Measurements from ENCODE around the gene GPS1. TPM values are rescaled to one million over a fixed set of nuclear protein-coding genes. Genes with fewer than 3 reads are reported as not detected.

The GPS1 gene
- total RNA-seq, 1 donor from 2014 or later, result 64.7 TPM

DNA sequence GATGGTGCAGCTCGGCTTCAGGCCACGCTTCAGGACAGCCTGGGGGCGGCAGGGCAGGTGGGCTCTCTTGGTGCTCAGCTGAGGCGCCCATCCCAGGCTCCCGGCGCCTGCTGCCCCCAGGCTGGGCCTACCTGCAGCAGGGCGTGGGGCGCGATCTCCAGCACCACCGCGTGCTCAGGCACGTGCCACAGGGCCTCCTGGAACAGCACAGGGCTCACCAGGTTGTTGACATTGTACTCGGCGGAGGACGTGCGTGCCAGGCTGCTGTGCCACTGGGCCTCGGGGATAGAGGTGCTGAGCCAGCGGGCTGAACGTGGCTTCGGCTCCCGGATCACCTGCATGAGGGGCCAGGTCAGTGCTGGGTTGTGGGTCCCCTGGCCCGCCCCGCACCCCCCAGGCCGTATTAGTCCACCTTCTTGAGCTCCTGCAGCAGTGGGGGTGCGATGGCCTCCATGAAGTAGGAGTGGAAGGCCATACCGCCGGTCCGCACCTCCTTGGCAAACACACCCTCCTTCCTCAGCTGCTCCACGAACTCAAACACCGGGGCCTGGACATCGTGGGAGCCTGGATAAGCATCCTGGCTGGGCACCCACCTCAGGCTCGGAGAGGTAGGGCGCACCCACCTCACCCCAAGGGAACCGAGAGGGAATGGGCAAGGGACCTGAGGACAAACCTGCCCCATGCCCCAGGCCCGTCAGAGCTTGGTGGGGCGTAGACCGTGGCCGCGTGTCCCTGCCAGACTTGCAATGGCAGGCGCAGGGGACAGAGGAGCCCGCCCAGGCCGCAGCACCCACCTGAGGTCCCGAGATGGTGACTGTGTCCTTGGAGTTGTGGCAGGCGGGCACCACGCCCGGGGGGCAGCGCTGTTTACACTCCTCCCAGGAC, 37.4 kb downstream of the GPS1 start:
- Histone ChIP-seq H3K36me3 (ENCODE audit: control insufficient read depth in 3 of 3, insufficient read depth in 3 of 3, low read length in 3 of 3) (peaks cover 62 to 64% (median 63%) of the 10 kb centered on the region in 3 donors), H3K4me1 (ENCODE audit: control insufficient read depth in 3 of 3, insufficient read depth in 3 of 3, low read length in 3 of 3) (no peaks in the 10 kb centered on the region), H3K9me3 (ENCODE audit: control insufficient read depth in 3 of 3, low read length in 3 of 3) (no peaks in the 10 kb centered on the region), H3K4me3 (ENCODE audit: low read length in 3 of 3) (no peak overlapping the region), H3K9ac (ENCODE audit: low read depth in 1 of 3, low read length in 3 of 3) (no peak overlapping the region), H3K27me3 (ENCODE audit: control insufficient read depth in 3 of 3, insufficient read depth in 3 of 3, low read length in 3 of 3) (no peaks in the 10 kb centered on the region), H3K27ac (ENCODE audit: low read depth, low read length) (no peak overlapping the region)

DNA sequence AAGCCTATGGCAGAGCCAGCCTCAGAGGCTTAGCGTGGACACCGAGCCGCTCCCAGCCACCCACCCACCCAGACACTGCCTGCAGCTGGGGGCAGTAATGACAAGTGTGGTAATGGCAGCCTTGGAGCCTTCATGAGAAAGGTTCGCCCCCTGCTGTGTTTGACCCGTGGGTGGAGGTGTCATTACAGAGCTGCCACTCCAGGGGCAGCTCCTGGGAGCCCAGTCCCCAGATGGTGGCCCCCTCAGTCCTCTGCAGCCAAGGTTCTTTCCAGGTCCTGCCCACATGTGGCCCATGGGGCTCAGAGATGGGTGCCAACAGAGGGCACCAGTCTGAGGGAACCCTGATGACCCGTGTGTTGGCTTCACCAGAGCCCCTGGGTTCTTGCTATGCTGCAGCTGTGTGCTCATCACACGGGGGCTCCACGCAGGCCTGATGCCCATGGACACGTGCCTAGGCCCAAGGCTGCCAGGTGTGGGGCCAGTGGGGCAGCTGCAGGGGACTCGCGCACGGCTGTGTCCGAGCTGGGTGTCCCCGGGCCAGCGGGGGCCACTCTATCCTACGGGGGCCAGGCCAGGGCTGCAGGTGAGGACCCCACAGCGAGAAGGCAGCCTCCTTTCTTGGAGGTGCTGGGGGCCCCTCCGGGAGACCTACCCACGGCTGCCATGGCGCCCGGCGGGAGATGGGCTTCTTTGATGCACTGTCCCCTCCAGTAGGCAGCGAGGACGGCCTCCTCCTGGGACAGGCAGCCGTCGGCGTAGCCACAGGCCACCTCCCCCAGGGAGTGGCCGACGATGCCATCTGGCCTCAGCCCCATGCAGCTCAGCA, 38.2 kb downstream of the GPS1 start:
- no peak overlapping the region for H3K4me3 ChIP-seq (ENCODE audit: low read length in 3 of 3)
- H3K27ac ChIP-seq (ENCODE audit: low read depth, low read length), result no peak overlapping the region
- no peaks in the 10 kb centered on the region for H3K4me1 ChIP-seq (ENCODE audit: control insufficient read depth in 3 of 3, insufficient read depth in 3 of 3, low read length in 3 of 3)
- H3K27me3 ChIP-seq (ENCODE audit: control insufficient read depth in 3 of 3, insufficient read depth in 3 of 3, low read length in 3 of 3), result no peaks in the 10 kb centered on the region
- H3K36me3 ChIP-seq (ENCODE audit: control insufficient read depth in 3 of 3, insufficient read depth in 3 of 3, low read length in 3 of 3), result peaks cover 57 to 63% (median 60%) of the 10 kb centered on the region in 3 donors
- H3K9ac ChIP-seq (ENCODE audit: low read depth in 1 of 3, low read length in 3 of 3), result no peak overlapping the region
- H3K9me3 ChIP-seq (ENCODE audit: control insufficient read depth in 3 of 3, low read length in 3 of 3), result no peaks in the 10 kb centered on the region

DNA sequence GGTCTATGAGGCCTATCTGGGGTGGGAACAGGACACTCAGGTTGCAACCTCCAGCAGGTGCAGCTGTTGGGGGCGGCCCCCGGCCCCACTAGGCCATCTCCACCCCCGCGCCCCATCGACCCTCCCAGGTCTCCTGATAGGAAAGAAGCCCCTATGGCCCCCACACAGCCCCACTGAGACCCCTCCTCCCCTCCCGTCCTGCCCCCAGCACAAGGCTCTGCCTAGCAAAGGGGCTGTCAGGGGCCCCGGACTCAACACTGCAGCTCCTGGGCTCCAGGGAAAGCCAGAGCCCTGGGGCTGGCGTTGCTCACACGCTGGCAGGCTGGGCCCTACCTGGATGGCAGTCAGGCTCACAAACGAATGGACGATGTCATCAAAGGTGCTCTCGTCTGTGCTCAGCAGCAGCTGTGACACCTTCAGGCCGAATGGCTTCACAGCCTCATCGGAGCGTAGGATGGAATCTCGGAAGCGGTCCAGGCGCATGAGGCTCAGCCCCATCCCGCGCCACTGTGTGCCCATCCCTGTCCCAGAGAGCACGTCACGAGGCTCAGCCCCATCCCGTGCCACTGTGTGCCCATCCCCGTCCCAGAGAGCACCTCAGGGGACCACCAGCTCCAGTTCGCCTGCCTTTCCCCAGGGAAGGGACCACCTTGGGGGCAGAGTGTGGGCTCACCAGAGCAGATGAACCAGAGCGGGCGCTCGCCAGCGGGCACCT, 39.0 kb downstream of the GPS1 start:
- Histone ChIP-seq H3K4me3 (ENCODE audit: low read length in 3 of 3) (no peak overlapping the region), H3K36me3 (ENCODE audit: control insufficient read depth in 3 of 3, insufficient read depth in 3 of 3, low read length in 3 of 3) (peaks cover 56 to 66% (median 64%) of the 10 kb centered on the region in 3 donors), H3K9me3 (ENCODE audit: control insufficient read depth in 3 of 3, low read length in 3 of 3) (no peaks in the 10 kb centered on the region), H3K27ac (ENCODE audit: low read depth, low read length) (no peak overlapping the region), H3K27me3 (ENCODE audit: control insufficient read depth in 3 of 3, insufficient read depth in 3 of 3, low read length in 3 of 3) (no peaks in the 10 kb centered on the region), H3K9ac (ENCODE audit: low read depth in 1 of 3, low read length in 3 of 3) (no peak overlapping the region), H3K4me1 (ENCODE audit: control insufficient read depth in 3 of 3, insufficient read depth in 3 of 3, low read length in 3 of 3) (no peaks in the 10 kb centered on the region)

DNA sequence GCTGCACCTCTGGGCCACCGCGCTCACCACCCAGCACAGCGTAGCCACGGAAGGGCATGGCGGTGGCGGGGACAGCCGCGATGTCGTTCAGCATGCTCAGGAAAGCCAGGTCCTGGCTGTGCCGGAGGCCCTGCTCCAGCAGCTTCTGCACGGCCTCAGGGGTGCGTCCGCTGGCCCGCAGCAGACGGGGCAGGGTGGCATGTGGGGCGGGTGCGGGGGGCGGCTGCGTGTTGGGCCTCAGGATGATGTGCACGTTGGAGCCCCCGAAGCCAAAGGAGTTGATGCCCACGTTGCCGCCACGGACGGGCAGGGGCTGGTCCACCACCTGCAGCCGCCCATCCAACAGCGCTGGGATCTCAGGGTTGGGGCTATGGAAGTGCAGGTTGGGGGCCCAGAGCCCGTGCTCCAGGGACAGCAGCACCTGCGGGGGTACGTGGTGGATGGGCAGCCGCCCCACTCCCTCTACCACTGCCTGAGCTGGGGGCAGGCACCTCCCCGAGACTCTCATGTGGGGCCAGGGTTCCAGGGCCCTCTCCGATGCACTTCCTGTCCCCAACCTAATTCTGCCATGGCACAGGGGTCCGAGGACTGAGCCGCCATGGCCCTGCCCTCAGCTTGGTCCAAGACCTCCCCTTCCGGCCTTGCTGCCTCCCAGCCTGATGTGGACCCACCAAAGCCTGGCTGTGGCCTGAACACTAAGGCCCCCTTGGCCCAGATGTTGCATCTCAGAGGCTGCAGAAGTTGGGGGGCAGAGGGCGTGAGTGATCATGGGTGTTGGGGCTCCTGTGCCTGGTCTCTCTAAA, 39.8 kb downstream of the GPS1 start:
- Histone ChIP-seq H3K9ac (ENCODE audit: low read depth in 1 of 3, low read length in 3 of 3) (no peak overlapping the region), H3K27ac (ENCODE audit: low read depth, low read length) (no peak overlapping the region), H3K9me3 (ENCODE audit: control insufficient read depth in 3 of 3, low read length in 3 of 3) (no peaks in the 10 kb centered on the region), H3K4me1 (ENCODE audit: control insufficient read depth in 3 of 3, insufficient read depth in 3 of 3, low read length in 3 of 3) (peaks cover under 1 to 5% (median 3%) of the 10 kb centered on the region in 3 donors), H3K27me3 (ENCODE audit: control insufficient read depth in 3 of 3, insufficient read depth in 3 of 3, low read length in 3 of 3) (no peaks in the 10 kb centered on the region), H3K36me3 (ENCODE audit: control insufficient read depth in 3 of 3, insufficient read depth in 3 of 3, low read length in 3 of 3) (peaks cover 48 to 59% (median 57%) of the 10 kb centered on the region in 3 donors), H3K4me3 (ENCODE audit: low read length in 3 of 3) (no peak overlapping the region)

DNA sequence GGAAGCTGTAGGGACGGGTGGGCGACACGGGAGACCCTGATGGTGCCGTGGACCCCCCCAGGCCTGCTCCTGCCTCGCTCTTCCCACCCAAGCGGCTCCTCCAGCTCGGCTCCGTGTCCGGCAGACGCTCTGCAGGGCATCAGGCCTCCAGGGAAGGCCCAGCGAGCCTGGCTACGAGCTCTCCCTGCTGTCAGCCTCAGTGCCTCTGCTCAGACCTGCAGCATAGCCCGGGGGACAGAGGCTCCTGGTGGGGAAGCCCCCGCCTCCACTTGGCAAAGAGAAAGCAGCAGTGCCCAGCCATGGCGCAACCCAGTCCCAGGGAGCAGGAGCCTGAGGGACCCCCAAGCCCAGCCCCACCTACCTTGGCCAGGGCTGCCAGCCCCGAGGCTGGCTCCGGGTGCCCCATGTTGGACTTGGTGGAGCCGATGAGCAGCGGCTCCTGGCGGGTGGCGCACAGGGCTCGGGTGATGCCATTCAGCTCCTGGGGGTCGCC, 40.4 kb downstream of the GPS1 start:
- Histone ChIP-seq H3K4me3 (ENCODE audit: low read length in 3 of 3) (no peak overlapping the region), H3K4me1 (ENCODE audit: control insufficient read depth in 3 of 3, insufficient read depth in 3 of 3, low read length in 3 of 3) (peaks cover 7 to 12% (median 10%) of the 10 kb centered on the region in 3 donors), H3K9me3 (ENCODE audit: control insufficient read depth in 3 of 3, low read length in 3 of 3) (no peaks in the 10 kb centered on the region), H3K9ac (ENCODE audit: low read depth in 1 of 3, low read length in 3 of 3) (no peak overlapping the region), H3K36me3 (ENCODE audit: control insufficient read depth in 3 of 3, insufficient read depth in 3 of 3, low read length in 3 of 3) (peaks cover 43 to 56% (median 54%) of the 10 kb centered on the region in 3 donors), H3K27me3 (ENCODE audit: control insufficient read depth in 3 of 3, insufficient read depth in 3 of 3, low read length in 3 of 3) (no peaks in the 10 kb centered on the region), H3K27ac (ENCODE audit: low read depth, low read length) (no peak overlapping the region)

DNA sequence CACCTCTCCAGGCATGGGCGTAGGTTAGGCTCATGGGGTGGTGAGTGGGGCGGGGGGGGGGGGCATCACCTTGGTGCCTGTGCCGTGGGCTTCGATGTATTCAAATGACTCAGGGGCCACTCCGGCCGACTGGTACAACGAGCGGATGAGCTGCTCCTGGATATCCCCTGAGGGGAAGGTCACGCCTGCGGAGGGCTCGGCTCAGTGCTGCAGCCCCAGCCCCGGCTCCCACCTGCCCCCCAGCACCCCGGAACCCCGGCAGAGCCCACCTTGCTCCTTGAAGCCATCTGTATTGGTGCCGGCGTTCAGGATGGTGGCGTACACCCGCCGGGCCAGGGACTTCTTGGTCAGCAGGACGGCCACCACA, 40.9 kb downstream of the GPS1 start:
- no peaks in the 10 kb centered on the region for H3K9me3 ChIP-seq (ENCODE audit: control insufficient read depth in 3 of 3, low read length in 3 of 3)
- H3K4me3 ChIP-seq (ENCODE audit: low read length in 3 of 3), result no peak overlapping the region
- H3K36me3 ChIP-seq (ENCODE audit: control insufficient read depth in 3 of 3, insufficient read depth in 3 of 3, low read length in 3 of 3), result peaks cover 40 to 51% (median 50%) of the 10 kb centered on the region in 3 donors
- no peak overlapping the region for H3K27ac ChIP-seq (ENCODE audit: low read depth, low read length)
- no peaks in the 10 kb centered on the region for H3K27me3 ChIP-seq (ENCODE audit: control insufficient read depth in 3 of 3, insufficient read depth in 3 of 3, low read length in 3 of 3)
- H3K9ac ChIP-seq (ENCODE audit: low read depth in 1 of 3, low read length in 3 of 3), result no peak overlapping the region
- peaks cover 8 to 14% (median 13%) of the 10 kb centered on the region in 3 donors for H3K4me1 ChIP-seq (ENCODE audit: control insufficient read depth in 3 of 3, insufficient read depth in 3 of 3, low read length in 3 of 3)

DNA sequence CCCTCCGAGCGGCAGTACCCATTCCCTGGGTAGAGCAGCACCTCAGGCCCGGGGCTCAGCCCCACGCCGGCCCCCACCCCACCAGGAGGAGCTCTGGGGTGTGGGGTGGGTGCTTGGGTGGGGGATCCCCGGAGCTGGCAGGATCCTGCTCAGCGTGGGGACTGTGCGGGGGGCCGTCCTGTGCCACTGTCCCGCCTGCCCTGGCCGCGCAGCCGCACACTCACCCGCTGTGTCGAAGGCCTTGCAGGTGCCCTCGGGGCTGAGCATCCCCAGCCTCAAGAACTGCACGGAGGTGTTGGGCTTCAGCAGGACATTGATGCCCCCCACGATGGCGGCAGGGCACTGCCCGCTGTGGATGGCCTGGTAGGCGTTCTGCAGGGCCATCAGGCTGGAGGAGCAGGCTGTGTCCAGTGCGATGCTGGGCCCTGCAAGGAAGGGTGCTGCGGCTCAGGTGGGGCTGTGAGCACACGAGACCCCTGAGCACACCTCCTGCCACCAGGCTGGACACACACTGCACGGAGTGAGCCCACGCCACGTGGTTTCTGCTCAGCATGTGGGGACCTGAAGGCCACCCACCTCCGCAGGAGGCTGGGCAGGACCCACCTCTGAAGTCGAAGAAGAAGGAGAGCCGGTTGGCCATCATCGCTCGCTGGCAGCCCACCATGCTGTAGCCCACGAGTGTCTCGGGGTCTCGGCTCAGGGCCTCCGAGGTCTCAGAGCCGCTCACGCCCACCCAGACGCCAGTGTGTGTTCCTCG, 41.5 kb downstream of the GPS1 start:
- peaks cover 35 to 47% (median 47%) of the 10 kb centered on the region in 3 donors for H3K36me3 ChIP-seq (ENCODE audit: control insufficient read depth in 3 of 3, insufficient read depth in 3 of 3, low read length in 3 of 3)
- peaks cover 8 to 14% (median 13%) of the 10 kb centered on the region in 3 donors for H3K4me1 ChIP-seq (ENCODE audit: control insufficient read depth in 3 of 3, insufficient read depth in 3 of 3, low read length in 3 of 3)
- H3K9ac ChIP-seq (ENCODE audit: low read depth in 1 of 3, low read length in 3 of 3), result no peak overlapping the region

DNA sequence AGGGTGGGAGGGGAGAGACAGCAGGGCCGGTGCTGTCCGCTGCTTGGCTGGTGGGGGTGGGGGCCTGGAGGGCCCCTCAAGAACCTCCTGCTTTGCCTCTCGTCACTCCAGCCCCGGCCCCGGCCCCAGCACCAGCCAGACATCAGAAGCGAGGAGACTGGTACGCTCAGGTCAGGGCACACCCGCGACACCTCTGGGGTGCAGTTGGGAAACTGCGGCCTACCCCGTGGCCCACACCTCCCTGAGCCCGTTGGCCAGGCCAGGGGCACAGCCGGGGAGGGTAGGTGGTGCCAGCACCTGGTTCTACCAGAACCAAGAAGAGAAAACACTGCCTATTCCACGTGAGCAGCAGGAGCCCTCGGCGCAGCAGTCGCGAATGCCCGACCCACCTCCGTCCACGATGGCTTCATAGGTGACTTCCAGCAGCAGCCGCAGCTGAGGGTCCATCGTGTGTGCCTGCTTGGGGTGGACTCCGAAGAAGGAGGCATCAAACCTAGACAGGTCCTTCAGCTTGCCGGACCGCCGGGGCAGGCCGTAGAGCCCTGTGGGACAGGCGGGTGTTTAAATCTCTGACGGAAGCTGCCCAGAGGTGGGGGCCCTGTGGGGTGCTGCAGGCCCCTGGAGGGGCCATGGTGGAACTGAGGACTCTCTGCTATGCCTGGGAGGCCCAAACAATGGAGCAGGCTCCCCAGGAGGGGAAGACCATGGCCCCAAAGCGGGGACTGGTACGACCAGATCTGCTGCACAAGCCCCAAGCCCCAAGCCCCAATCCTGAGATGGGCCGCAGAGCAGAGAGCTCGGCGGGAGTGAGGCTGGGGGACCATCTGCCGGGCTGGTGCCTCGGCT, 43.5 kb downstream of the GPS1 start:
- Histone ChIP-seq H3K27me3 (ENCODE audit: control insufficient read depth in 3 of 3, insufficient read depth in 3 of 3, low read length in 3 of 3) (no peaks in the 10 kb centered on the region), H3K36me3 (ENCODE audit: control insufficient read depth in 3 of 3, insufficient read depth in 3 of 3, low read length in 3 of 3) (peaks cover 22 to 33% (median 33%) of the 10 kb centered on the region in 3 donors), H3K4me3 (ENCODE audit: low read length in 3 of 3) (no peak overlapping the region), H3K9me3 (ENCODE audit: control insufficient read depth in 3 of 3, low read length in 3 of 3) (no peaks in the 10 kb centered on the region), H3K4me1 (ENCODE audit: control insufficient read depth in 3 of 3, insufficient read depth in 3 of 3, low read length in 3 of 3) (peaks cover 16 to 24% (median 23%) of the 10 kb centered on the region in 3 donors), H3K9ac (ENCODE audit: low read depth in 1 of 3, low read length in 3 of 3) (no peak overlapping the region), H3K27ac (ENCODE audit: low read depth, low read length) (no peak overlapping the region)

More for the DNA sequence above, 41.5 kb downstream of the GPS1 start:
- H3K27me3 ChIP-seq (ENCODE audit: control insufficient read depth in 3 of 3, insufficient read depth in 3 of 3, low read length in 3 of 3), result no peaks in the 10 kb centered on the region
- no peak overlapping the region for H3K4me3 ChIP-seq (ENCODE audit: low read length in 3 of 3)
- no peaks in the 10 kb centered on the region for H3K9me3 ChIP-seq (ENCODE audit: control insufficient read depth in 3 of 3, low read length in 3 of 3)
- no peak overlapping the region for H3K27ac ChIP-seq (ENCODE audit: low read depth, low read length)
